NAMALWA (cell line): ENCODE data around the gene C1QB.
"Not testable (repeated sequence)": the region's sequence is repeated elsewhere in the genome, so short reads cannot be mapped to it uniquely, and the experiment has no call there.

ENCODE experiments used
- DNase-seq: peaks from one replicate; pipeline ENCODE4 v3.0.0-alpha.2; 2015; ENCODE audit warnings: low spot score

Gene C1QB

GRCh38 chr1:22662986-22663408 lies 10.0 kb downstream of the C1QB start:
- no peak for DNase-seq

GRCh38 chr1:22665752-22666151 lies 12.7 kb downstream of the C1QB start:
- DNase-seq, result no peak

- no peak for DNase-seq
Measured at GRCh38 chr1:22666412-22666811, 13.4 kb downstream of the C1QB start.

GRCh38 chr1:22668840-22669239 lies 15.8 kb downstream of the C1QB start:
- not testable (repeated sequence) for DNase-seq

GRCh38 chr1:22670352-22670975 lies 17.4 kb downstream of the C1QB start:
- no peak for DNase-seq

- no peak for DNase-seq
Measured at GRCh38 chr1:22671999-22672398, 19.0 kb downstream of the C1QB start.

- DNase-seq, result peak; percentile 56
Measured at GRCh38 chr1:22673486-22674409, 20.7 kb downstream of the C1QB start.

- no peak for DNase-seq
Measured at GRCh38 chr1:22674410-22674749, 21.3 kb downstream of the C1QB start.

GRCh38 chr1:22676151-22676550 lies 23.1 kb downstream of the C1QB start:
- not testable (repeated sequence) for DNase-seq

- no peak for DNase-seq
Measured at GRCh38 chr1:22676916-22677583, 24.0 kb downstream of the C1QB start.

GRCh38 chr1:22677931-22678896 lies 25.2 kb downstream of the C1QB start:
- DNase-seq, result no peak

- DNase-seq, result no peak
Measured at GRCh38 chr1:22680726-22681125, 27.7 kb downstream of the C1QB start.

GRCh38 chr1:22681556-22682276 lies 28.7 kb downstream of the C1QB start:
- DNase-seq, result no peak

GRCh38 chr1:22683547-22683946 lies 30.5 kb downstream of the C1QB start:
- no peak for DNase-seq

- no peak for DNase-seq
Measured at GRCh38 chr1:22685591-22686059, 32.6 kb downstream of the C1QB start.

GRCh38 chr1:22687191-22687590 lies 34.2 kb downstream of the C1QB start:
- DNase-seq, result no peak

GRCh38 chr1:22688466-22688865 lies 35.4 kb downstream of the C1QB start:
- DNase-seq, result no peak

- no peak for DNase-seq
Measured at GRCh38 chr1:22689505-22689904, 36.5 kb downstream of the C1QB start.

- DNase-seq, result no peak
Measured at GRCh38 chr1:22691031-22691753, 38.2 kb downstream of the C1QB start.

GRCh38 chr1:22694172-22694571 lies 41.1 kb downstream of the C1QB start:
- no peak for DNase-seq
